Trophoblast cell (in vitro differentiated cells and primary cell): ENCODE results near the gene PRPF40A.

Experiments
- DNase-seq, 2 donors: peaks; one replicate each; pipeline ENCODE4 v3.0.0-alpha.2; 2016
- H2AFZ ChIP-seq: 2 replicates; pipeline ENCODE4 v1.6.1; 2013; ENCODE audit warnings: low read length, moderate library complexity, mild to moderate bottlenecking; ENCODE audit not compliant: insufficient read depth, poor library complexity
- H2AK5ac ChIP-seq: 2 replicates; pipeline ENCODE4 v1.6.1; 2013; ENCODE audit warnings: mild to moderate bottlenecking, low read length
- H2BK120ac ChIP-seq: 2 replicates; pipeline ENCODE4 v1.6.1; 2013; ENCODE audit warnings: low read length, mild to moderate bottlenecking, moderate library complexity; ENCODE audit not compliant: insufficient read depth, poor library complexity
- H2BK12ac ChIP-seq: 2 replicates; pipeline ENCODE4 v1.6.1; 2013; ENCODE audit warnings: mild to moderate bottlenecking, low read length, moderate library complexity
- H2BK5ac ChIP-seq: 2 replicates; pipeline ENCODE4 v1.6.1; 2013; ENCODE audit warnings: low read length, low read depth, moderate library complexity, mild to moderate bottlenecking; ENCODE audit not compliant: poor library complexity
- H3K14ac ChIP-seq: 2 replicates; pipeline ENCODE4 v1.6.1; 2013; ENCODE audit warnings: mild to moderate bottlenecking, low read length
- H3K18ac ChIP-seq: 2 replicates; pipeline ENCODE4 v1.6.1; 2013; ENCODE audit warnings: mild to moderate bottlenecking, low read length
- H3K23ac ChIP-seq: 2 replicates; pipeline ENCODE4 v1.6.1; 2013; ENCODE audit warnings: low read length
- H3K27ac ChIP-seq: 2 replicates; pipeline ENCODE4 v1.5.1; 2013; ENCODE audit warnings: low read depth, mild to moderate bottlenecking, inconsistent platforms, low read length, moderate library complexity
- H3K27me3 ChIP-seq: 2 replicates; pipeline ENCODE4 v1.6.1; 2013; ENCODE audit warnings: inconsistent platforms, mild to moderate bottlenecking, low read length, moderate library complexity; ENCODE audit not compliant: insufficient read depth
- H3K36me3 ChIP-seq, 2 experiments: 1 replicate in 1 of 2; 2 replicates in 1 of 2; pipeline ENCODE4 v1.6.1; 2013; ENCODE audit warnings: low read length in 2 of 2, mild to moderate bottlenecking in 2 of 2, moderate library complexity in 1 of 2; ENCODE audit not compliant: insufficient read depth in 2 of 2, control insufficient read depth in 1 of 2
- H3K4ac ChIP-seq: 2 replicates; pipeline ENCODE4 v1.6.1; 2013; ENCODE audit warnings: low read depth, mild to moderate bottlenecking, low read length, moderate library complexity
- H3K4me1 ChIP-seq, 2 experiments: 1 replicate in 1 of 2; 2 replicates in 1 of 2; pipeline ENCODE4 v1.6.1; 2013; ENCODE audit warnings: low read length in 2 of 2, mild to moderate bottlenecking in 2 of 2, moderate library complexity in 1 of 2; ENCODE audit not compliant: insufficient read depth in 2 of 2, control insufficient read depth in 1 of 2
- H3K4me2 ChIP-seq: 2 replicates; pipeline ENCODE4 v1.6.1; 2013; ENCODE audit warnings: inconsistent platforms, mild to moderate bottlenecking, low read length, moderate library complexity
- H3K4me3 ChIP-seq: 2 replicates; pipeline ENCODE4 v1.5.1; 2013; ENCODE audit warnings: mild to moderate bottlenecking, low read depth, low read length, inconsistent platforms
- H3K79me1 ChIP-seq: one replicate; pipeline ENCODE4 v1.6.1; 2013; ENCODE audit warnings: low read length
- H3K79me2 ChIP-seq: 2 replicates; pipeline ENCODE4 v1.6.1; 2013; ENCODE audit warnings: low read length, mild to moderate bottlenecking; ENCODE audit not compliant: control insufficient read depth, insufficient read depth, poor library complexity
- H3K9ac ChIP-seq: 2 replicates; pipeline ENCODE4 v1.6.1; 2013; ENCODE audit warnings: mild to moderate bottlenecking, low read length
- H3K9me3 ChIP-seq: 2 replicates; pipeline ENCODE4 v1.6.1; 2013; ENCODE audit warnings: low read depth, mild to moderate bottlenecking, control low read depth, inconsistent platforms, low read length; ENCODE audit not compliant: insufficient read depth
- H4K12ac ChIP-seq: 2 replicates; pipeline ENCODE4 v1.6.1; 2013; ENCODE audit warnings: low read depth, mild to moderate bottlenecking, low read length, moderate library complexity
- H4K8ac ChIP-seq: 2 replicates; pipeline ENCODE4 v1.6.1; 2013; ENCODE audit warnings: low read depth, mild to moderate bottlenecking, low read length, moderate library complexity
- H4K91ac ChIP-seq: one replicate; pipeline ENCODE4 v1.6.1; 2013; ENCODE audit warnings: low read depth, mild to moderate bottlenecking, low read length, moderate library complexity
- WGBS: extraction: QIAGEN DNeasy Blood & Tissue Kit; methylation state at CpG from one replicate; pipeline ENCODE4 v1.1.7; 2013; ENCODE audit warnings: missing lambda C conversion rate; ENCODE audit not compliant: insufficient read length, insufficient coverage; ENCODE audit errors: extremely low coverage; 5-methylcytosine and 5-hydroxymethylcytosine counted together

The PRPF40A gene

DNA sequence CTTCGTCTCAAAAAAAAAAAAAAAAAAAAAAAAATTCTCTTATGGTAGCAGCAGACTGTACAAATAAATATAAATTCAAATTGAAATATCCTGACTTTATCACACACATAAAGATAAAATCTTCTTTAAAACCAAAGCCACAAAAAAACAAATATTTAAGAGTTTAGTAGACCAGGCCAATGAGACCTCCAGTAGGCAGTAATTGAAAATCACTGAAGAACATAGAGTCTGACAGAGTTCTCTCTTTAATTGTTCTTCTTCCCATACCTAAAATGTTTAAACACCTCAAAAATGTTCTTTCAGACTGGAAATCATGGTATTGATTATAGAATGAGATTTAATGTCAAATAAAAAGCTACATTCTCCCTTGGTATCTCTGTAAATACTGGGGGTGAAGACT, 20.8 kb downstream of the PRPF40A start:
- H4K91ac ChIP-seq = no peak overlapping the region
- peaks cover under 1 to 6% of the 10 kb centered on the region in 2 experiments for H3K36me3 ChIP-seq
- H2AK5ac ChIP-seq = no peak overlapping the region
- H3K4me1 ChIP-seq = no peaks in the 10 kb centered on the region
- H3K9me3 ChIP-seq = no peaks in the 10 kb centered on the region
- H4K12ac ChIP-seq = no peak overlapping the region
- no peak overlapping the region for H2BK5ac ChIP-seq
- DNase-seq = no peak
- H2BK12ac ChIP-seq = no peak overlapping the region
- H3K14ac ChIP-seq = no peak overlapping the region
- H3K27ac ChIP-seq = no peak overlapping the region
- WGBS = no CpG with 5 or more reads among the region's 1 CpG
- H3K18ac ChIP-seq = no peak overlapping the region
- H3K4me3 ChIP-seq = no peak overlapping the region
- H3K79me1 ChIP-seq = peaks cover 1% of the 10 kb centered on the region
- no peak overlapping the region for H3K9ac ChIP-seq
- no peak overlapping the region for H3K23ac ChIP-seq
- peaks cover 2% of the 10 kb centered on the region for H3K79me2 ChIP-seq
- no peak overlapping the region for H2BK120ac ChIP-seq
- H4K8ac ChIP-seq = no peak overlapping the region
- no peak overlapping the region for H2AFZ ChIP-seq
- H3K4me2 ChIP-seq = no peak overlapping the region
- H3K27me3 ChIP-seq = no peaks in the 10 kb centered on the region
- H3K4ac ChIP-seq = no peak overlapping the region

- Histone ChIP-seq H3K23ac (no peak overlapping the region), H3K9ac (no peak overlapping the region), H3K27ac (no peak overlapping the region), H3K4me3 (no peak overlapping the region), H3K4me2 (no peak overlapping the region), H3K4me1 (no peaks in the 10 kb centered on the region), H3K79me1 (no peaks in the 10 kb centered on the region), H3K79me2 (peaks cover 2% of the 10 kb centered on the region), H3K36me3 (peaks cover 0 to 3% of the 10 kb centered on the region in 2 experiments), H3K27me3 (no peaks in the 10 kb centered on the region), H4K12ac (no peak overlapping the region), H3K4ac (peak overlapping the region; percentile 69), H2AK5ac (no peak overlapping the region), H3K14ac (no peak overlapping the region), H2BK12ac (no peak overlapping the region), H2BK120ac (no peak overlapping the region), H4K8ac (no peak overlapping the region), H4K91ac (no peak overlapping the region), H2BK5ac (no peak overlapping the region), H2AFZ (no peak overlapping the region), H3K18ac (no peak overlapping the region), H3K9me3 (no peaks in the 10 kb centered on the region)
- WGBS = no CpG with 5 or more reads among the region's 3 CpGs
- no peak for DNase-seq
These were observed 21.5 kb downstream of the PRPF40A start for GRCh38 chr2:152695763-152696162.

- peak; percentile 58 to 69 for DNase-seq
- Histone ChIP-seq H2BK12ac (no peak overlapping the region), H3K9ac (no peak overlapping the region)
These were observed 23.1 kb downstream of the PRPF40A start for GRCh38 chr2:152694161-152694661.

DNA sequence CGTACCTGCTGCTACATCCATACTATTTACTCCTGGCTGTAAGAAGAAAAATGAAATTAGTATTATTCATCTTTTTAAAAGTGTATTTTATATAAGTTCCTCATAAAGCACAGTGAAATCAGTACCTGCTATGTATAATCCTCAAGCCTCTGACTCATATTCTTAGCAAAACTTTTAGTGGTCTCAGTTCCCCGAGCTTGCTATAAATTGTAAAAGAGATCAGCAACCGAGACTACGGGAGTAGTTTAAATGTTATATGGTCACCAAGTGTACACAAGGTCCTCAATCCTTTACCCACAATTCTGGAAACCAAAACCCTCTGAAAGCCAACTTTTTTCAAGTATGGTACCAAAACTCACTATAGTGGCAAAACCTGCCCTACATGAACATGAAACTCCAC, 24.2 kb downstream of the PRPF40A start:
- no peak overlapping the region for H2BK5ac ChIP-seq
- H3K23ac ChIP-seq = no peak overlapping the region
- H3K27me3 ChIP-seq = no peaks in the 10 kb centered on the region
- H4K91ac ChIP-seq = no peak overlapping the region
- no peaks in the 10 kb centered on the region for H3K4me1 ChIP-seq
- no peaks in the 10 kb centered on the region for H3K79me1 ChIP-seq
- H2BK120ac ChIP-seq = no peak overlapping the region
- no peaks in the 10 kb centered on the region for H3K9me3 ChIP-seq
- H4K8ac ChIP-seq = no peak overlapping the region
- no peaks in the 10 kb centered on the region for H3K79me2 ChIP-seq
- no peak overlapping the region for H3K27ac ChIP-seq
- H4K12ac ChIP-seq = no peak overlapping the region
- no peak overlapping the region for H2BK12ac ChIP-seq
- no peak overlapping the region for H3K14ac ChIP-seq
- H2AK5ac ChIP-seq = no peak overlapping the region
- no peak for DNase-seq
- H3K18ac ChIP-seq = no peak overlapping the region
- WGBS = no CpG with 5 or more reads among the region's 4 CpGs
- H3K36me3 ChIP-seq = peaks cover 3 to 7% of the 10 kb centered on the region in 2 experiments
- H3K4ac ChIP-seq = no peak overlapping the region
- no peak overlapping the region for H3K4me2 ChIP-seq
- H2AFZ ChIP-seq = no peak overlapping the region
- no peak overlapping the region for H3K9ac ChIP-seq
- H3K4me3 ChIP-seq = no peak overlapping the region

More at GRCh38 chr2:152694161-152694661, 23.1 kb downstream of the PRPF40A start:
- H2AK5ac ChIP-seq = no peak overlapping the region
- H3K27ac ChIP-seq = no peak overlapping the region
- no peak overlapping the region for H4K8ac ChIP-seq
- no peak overlapping the region for H4K12ac ChIP-seq
- no peaks in the 10 kb centered on the region for H3K4me1 ChIP-seq
- H3K9me3 ChIP-seq = no peaks in the 10 kb centered on the region
- no peaks in the 10 kb centered on the region for H3K79me1 ChIP-seq
- no peak overlapping the region for H3K4ac ChIP-seq
- H3K27me3 ChIP-seq = no peaks in the 10 kb centered on the region
- no peak overlapping the region for H2BK5ac ChIP-seq
- no peak overlapping the region for H3K18ac ChIP-seq
- no CpG with 5 or more reads among the region's 8 CpGs for WGBS
- no peak overlapping the region for H3K14ac ChIP-seq
- no peak overlapping the region for H3K23ac ChIP-seq
- H4K91ac ChIP-seq = no peak overlapping the region
- H3K4me2 ChIP-seq = no peak overlapping the region
- H2AFZ ChIP-seq = no peak overlapping the region
- H3K4me3 ChIP-seq = no peak overlapping the region
- no peaks in the 10 kb centered on the region for H3K79me2 ChIP-seq
- no peak overlapping the region for H2BK120ac ChIP-seq
- H3K36me3 ChIP-seq = peaks cover 3 to 7% of the 10 kb centered on the region in 2 experiments
